Fibroblast of villous mesenchyme (primary cell): ENCODE data around the gene TPR. TPM values are rescaled to one million over a fixed set of nuclear protein-coding genes. Genes with fewer than 3 reads are reported as not detected.

Experiments
- DNase-seq: peaks from one replicate; pipeline ENCODE4 v3.0.0-alpha.2; 2010; ENCODE audit warnings: low read depth
- H3K4me3 ChIP-seq: 2 replicates; pipeline ENCODE4 v1.5.1; 2011; ENCODE audit warnings: low read depth, mild to moderate bottlenecking, low read length
- CTCF ChIP-seq: IDR thresholded peaks from 2 replicates; pipeline ENCODE4 v1.5.1; 2012; ENCODE audit warnings: low read depth, mild to moderate bottlenecking, low read length; ENCODE audit not compliant: insufficient read depth
- total RNA-seq: library from RNA; depleted of rRNA; stranded (reverse); fragments of >200 nt; gene quantifications from 2 replicates; pipeline ENCODE4 v1.2.3, GENCODE V29; 2012

TPR gene
- total RNA-seq, 1 donor: 63.5 TPM

DNA sequence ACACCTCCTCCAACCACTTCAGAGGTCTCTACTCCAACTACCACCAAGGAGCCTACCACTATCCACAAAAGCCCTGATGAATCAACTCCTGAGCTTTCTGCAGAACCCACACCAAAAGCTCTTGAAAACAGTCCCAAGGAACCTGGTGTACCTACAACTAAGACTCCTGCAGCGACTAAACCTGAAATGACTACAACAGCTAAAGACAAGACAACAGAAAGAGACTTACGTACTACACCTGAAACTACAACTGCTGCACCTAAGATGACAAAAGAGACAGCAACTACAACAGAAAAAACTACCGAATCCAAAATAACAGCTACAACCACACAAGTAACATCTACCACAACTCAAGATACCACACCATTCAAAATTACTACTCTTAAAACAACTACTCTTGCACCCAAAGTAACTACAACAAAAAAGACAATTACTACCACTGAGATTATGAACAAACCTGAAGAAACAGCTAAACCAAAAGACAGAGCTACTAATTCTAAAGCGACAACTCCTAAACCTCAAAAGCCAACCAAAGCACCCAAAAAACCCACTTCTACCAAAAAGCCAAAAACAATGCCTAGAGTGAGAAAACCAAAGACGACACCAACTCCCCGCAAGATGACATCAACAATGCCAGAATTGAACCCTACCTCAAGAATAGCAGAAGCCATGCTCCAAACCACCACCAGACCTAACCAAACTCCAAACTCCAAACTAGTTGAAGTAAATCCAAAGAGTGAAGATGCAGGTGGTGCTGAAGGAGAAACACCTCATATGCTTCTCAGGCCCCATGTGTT, 66.6 kb downstream of the TPR start:
- H3K4me3 ChIP-seq: no peak overlapping the region
- no peak for TF ChIP-seq CTCF
- no peak for DNase-seq

- H3K4me3 ChIP-seq: no peak overlapping the region
- no peak for DNase-seq
- no peak for TF ChIP-seq CTCF
Measured at GRCh38 chr1:186307445-186307844, 67.6 kb downstream of the TPR start.

GRCh38 chr1:186306533-186306932, 68.5 kb downstream of the TPR start:
- no peak overlapping the region for H3K4me3 ChIP-seq
- no peak for TF ChIP-seq CTCF
- no peak for DNase-seq

- peak; percentile 21 for DNase-seq
Measured at GRCh38 chr1:186304982-186305949, 69.8 kb downstream of the TPR start.

GRCh38 chr1:186303911-186304310, 71.1 kb downstream of the TPR start:
- H3K4me3 ChIP-seq: no peak overlapping the region
- TF ChIP-seq CTCF: no peak
- DNase-seq: no peak

More at GRCh38 chr1:186304982-186305949, 69.8 kb downstream of the TPR start:
- no peak overlapping the region for H3K4me3 ChIP-seq
- TF ChIP-seq CTCF: peak; percentile 65

DNA sequence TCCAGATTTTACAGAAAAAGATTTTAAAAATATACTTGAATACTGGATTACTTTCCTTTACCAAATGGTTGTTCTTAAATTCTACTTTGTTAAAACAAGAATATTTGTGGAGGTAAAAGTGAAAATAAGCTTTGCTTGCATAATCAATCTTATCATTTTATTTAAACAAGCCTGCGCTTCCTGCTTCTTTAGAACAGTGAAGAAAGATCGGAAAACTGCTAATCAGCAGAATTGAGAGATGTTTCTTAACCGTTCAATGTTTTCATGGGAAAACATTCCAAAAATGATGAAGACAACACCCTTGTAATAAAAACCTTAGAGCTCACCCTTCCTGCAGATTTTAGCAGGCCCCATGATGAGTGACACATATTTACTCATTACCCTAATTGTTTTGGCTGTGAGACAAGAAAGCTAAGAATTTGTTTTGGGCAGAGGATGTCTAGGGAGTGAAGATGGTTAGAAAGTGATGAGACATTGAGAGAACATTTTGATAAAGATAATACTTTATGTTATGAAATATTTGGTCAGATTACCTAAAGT, 72.6 kb downstream of the TPR start:
- peak; percentile 34 for DNase-seq
- no peak for TF ChIP-seq CTCF
- no peak overlapping the region for H3K4me3 ChIP-seq
